ENCODE measurements around the gene FARP1.
"Not testable (repeated sequence)": the region's sequence is repeated elsewhere in the genome, so short reads cannot be mapped to it uniquely, and the experiment has no call there.

FARP1 gene

GRCh38 chr13:98220271-98220791 is 77.4 kb downstream of the FARP1 start:
- DNase-seq (ENCODE audit: low read depth), result no peak
- peaks cover 25% of the 10 kb centered on the region for H3K4me1 ChIP-seq (ENCODE audit: control insufficient read depth, insufficient read depth, low read length)

GRCh38 chr13:98221234-98221633 is 78.3 kb downstream of the FARP1 start:
- Histone ChIP-seq H3K9me3 (ENCODE audit: control insufficient read depth, low read length) (no peaks in the 10 kb centered on the region), H3K4me3 (ENCODE audit: low read length) (no peak overlapping the region), H3K27me3 (replicated peaks; ENCODE audit: control insufficient read depth, insufficient read depth, low read length) (no peaks in the 10 kb centered on the region), H3K4me1 (ENCODE audit: control insufficient read depth, insufficient read depth, low read length) (peaks cover 25% of the 10 kb centered on the region), H3K36me3 (ENCODE audit: control insufficient read depth, insufficient read depth, low read length, severe bottlenecking) (no peaks in the 10 kb centered on the region), H3K9ac (ENCODE audit: low read length) (no peak overlapping the region)
- no peak for DNase-seq (ENCODE audit: low read depth)

More at GRCh38 chr13:98220271-98220791, 77.4 kb downstream of the FARP1 start:
- Histone ChIP-seq H3K9me3 (ENCODE audit: control insufficient read depth, low read length) (no peaks in the 10 kb centered on the region), H3K36me3 (ENCODE audit: control insufficient read depth, insufficient read depth, low read length, severe bottlenecking) (no peaks in the 10 kb centered on the region), H3K4me3 (ENCODE audit: low read length) (no peak overlapping the region), H3K27me3 (replicated peaks; ENCODE audit: control insufficient read depth, insufficient read depth, low read length) (no peaks in the 10 kb centered on the region), H3K9ac (ENCODE audit: low read length) (no peak overlapping the region)

GRCh38 chr13:98222081-98222554 is 79.2 kb downstream of the FARP1 start:
- Histone ChIP-seq H3K4me3 (ENCODE audit: low read length) (no peak overlapping the region), H3K36me3 (ENCODE audit: control insufficient read depth, insufficient read depth, low read length, severe bottlenecking) (no peaks in the 10 kb centered on the region), H3K4me1 (ENCODE audit: control insufficient read depth, insufficient read depth, low read length) (peaks cover 25% of the 10 kb centered on the region), H3K27me3 (replicated peaks; ENCODE audit: control insufficient read depth, insufficient read depth, low read length) (no peaks in the 10 kb centered on the region), H3K9ac (ENCODE audit: low read length) (no peak overlapping the region), H3K9me3 (ENCODE audit: control insufficient read depth, low read length) (no peaks in the 10 kb centered on the region)
- DNase-seq (ENCODE audit: low read depth), result peak; percentile 52

GRCh38 chr13:98222816-98223215 is 79.9 kb downstream of the FARP1 start:
- Histone ChIP-seq H3K36me3 (ENCODE audit: control insufficient read depth, insufficient read depth, low read length, severe bottlenecking) (no peaks in the 10 kb centered on the region), H3K9me3 (ENCODE audit: control insufficient read depth, low read length) (no peaks in the 10 kb centered on the region)
- no peak for DNase-seq (ENCODE audit: low read depth)

GRCh38 chr13:98223741-98224140 is 80.8 kb downstream of the FARP1 start:
- Histone ChIP-seq H3K9ac (ENCODE audit: low read length) (no peak overlapping the region), H3K36me3 (ENCODE audit: control insufficient read depth, insufficient read depth, low read length, severe bottlenecking) (no peaks in the 10 kb centered on the region), H3K4me3 (ENCODE audit: low read length) (no peak overlapping the region), H3K4me1 (ENCODE audit: control insufficient read depth, insufficient read depth, low read length) (peaks cover 32% of the 10 kb centered on the region), H3K9me3 (ENCODE audit: control insufficient read depth, low read length) (no peaks in the 10 kb centered on the region), H3K27me3 (replicated peaks; ENCODE audit: control insufficient read depth, insufficient read depth, low read length) (no peaks in the 10 kb centered on the region)
- no peak for DNase-seq (ENCODE audit: low read depth)

More at GRCh38 chr13:98222816-98223215, 79.9 kb downstream of the FARP1 start:
- Histone ChIP-seq H3K9ac (ENCODE audit: low read length) (no peak overlapping the region), H3K4me1 (ENCODE audit: control insufficient read depth, insufficient read depth, low read length) (peaks cover 25% of the 10 kb centered on the region), H3K4me3 (ENCODE audit: low read length) (no peak overlapping the region), H3K27me3 (replicated peaks; ENCODE audit: control insufficient read depth, insufficient read depth, low read length) (no peaks in the 10 kb centered on the region)

GRCh38 chr13:98224557-98224956 is 81.7 kb downstream of the FARP1 start:
- Histone ChIP-seq H3K36me3 (ENCODE audit: control insufficient read depth, insufficient read depth, low read length, severe bottlenecking) (no peaks in the 10 kb centered on the region), H3K9ac (ENCODE audit: low read length) (no peak overlapping the region), H3K4me3 (ENCODE audit: low read length) (no peak overlapping the region), H3K27me3 (replicated peaks; ENCODE audit: control insufficient read depth, insufficient read depth, low read length) (no peaks in the 10 kb centered on the region), H3K4me1 (ENCODE audit: control insufficient read depth, insufficient read depth, low read length) (peaks cover 40% of the 10 kb centered on the region), H3K9me3 (ENCODE audit: control insufficient read depth, low read length) (no peaks in the 10 kb centered on the region)
- no peak for DNase-seq (ENCODE audit: low read depth)

GRCh38 chr13:98225036-98225940 is 82.4 kb downstream of the FARP1 start:
- Histone ChIP-seq H3K9me3 (ENCODE audit: control insufficient read depth, low read length) (no peaks in the 10 kb centered on the region), H3K4me3 (ENCODE audit: low read length) (no peak overlapping the region), H3K4me1 (ENCODE audit: control insufficient read depth, insufficient read depth, low read length) (peaks cover 43% of the 10 kb centered on the region), H3K9ac (ENCODE audit: low read length) (no peak overlapping the region), H3K27me3 (replicated peaks; ENCODE audit: control insufficient read depth, insufficient read depth, low read length) (no peaks in the 10 kb centered on the region), H3K36me3 (ENCODE audit: control insufficient read depth, insufficient read depth, low read length, severe bottlenecking) (no peaks in the 10 kb centered on the region)
- DNase-seq (ENCODE audit: low read depth), result no peak

GRCh38 chr13:98226496-98226895 is 83.6 kb downstream of the FARP1 start:
- no peaks in the 10 kb centered on the region for H3K36me3 ChIP-seq (ENCODE audit: control insufficient read depth, insufficient read depth, low read length, severe bottlenecking)
- H3K27me3 ChIP-seq (replicated peaks; ENCODE audit: control insufficient read depth, insufficient read depth, low read length), result no peaks in the 10 kb centered on the region
- H3K9ac ChIP-seq (ENCODE audit: low read length), result no peak overlapping the region
- peaks cover 32% of the 10 kb centered on the region for H3K4me1 ChIP-seq (ENCODE audit: control insufficient read depth, insufficient read depth, low read length)
- H3K9me3 ChIP-seq (ENCODE audit: control insufficient read depth, low read length), result no peaks in the 10 kb centered on the region
- DNase-seq (ENCODE audit: low read depth), result no peak
- H3K4me3 ChIP-seq (ENCODE audit: low read length), result no peak overlapping the region

- Histone ChIP-seq H3K4me3 (ENCODE audit: low read length) (peak overlapping the region; percentile 43), H3K9me3 (ENCODE audit: control insufficient read depth, low read length) (no peaks in the 10 kb centered on the region), H3K4me1 (ENCODE audit: control insufficient read depth, insufficient read depth, low read length) (peaks cover 26% of the 10 kb centered on the region), H3K27me3 (replicated peaks; ENCODE audit: control insufficient read depth, insufficient read depth, low read length) (no peaks in the 10 kb centered on the region), H3K9ac (ENCODE audit: low read length) (peak overlapping the region; percentile 47), H3K36me3 (ENCODE audit: control insufficient read depth, insufficient read depth, low read length, severe bottlenecking) (no peaks in the 10 kb centered on the region)
- DNase-seq (ENCODE audit: low read depth), result peak; percentile 79
Observed at GRCh38 chr13:98228661-98229341, 85.9 kb downstream of the FARP1 start.

- H3K4me3 ChIP-seq (ENCODE audit: low read length); DNase-seq (ENCODE audit: low read depth); H3K9ac ChIP-seq (ENCODE audit: low read length); H3K27me3 ChIP-seq (replicated peaks; ENCODE audit: control insufficient read depth, insufficient read depth, low read length); H3K9me3 ChIP-seq (ENCODE audit: control insufficient read depth, low read length); H3K36me3 ChIP-seq (ENCODE audit: control insufficient read depth, insufficient read depth, low read length, severe bottlenecking): not testable (repeated sequence)
- peaks cover 25% of the 10 kb centered on the region for H3K4me1 ChIP-seq (ENCODE audit: control insufficient read depth, insufficient read depth, low read length)
Observed at GRCh38 chr13:98230762-98231161, 87.9 kb downstream of the FARP1 start.

GRCh38 chr13:98232456-98232855 is 89.6 kb downstream of the FARP1 start:
- Histone ChIP-seq H3K27me3 (replicated peaks; ENCODE audit: control insufficient read depth, insufficient read depth, low read length) (no peaks in the 10 kb centered on the region), H3K4me3 (ENCODE audit: low read length) (no peak overlapping the region), H3K9me3 (ENCODE audit: control insufficient read depth, low read length) (no peaks in the 10 kb centered on the region), H3K9ac (ENCODE audit: low read length) (no peak overlapping the region), H3K4me1 (ENCODE audit: control insufficient read depth, insufficient read depth, low read length) (peaks cover 25% of the 10 kb centered on the region), H3K36me3 (ENCODE audit: control insufficient read depth, insufficient read depth, low read length, severe bottlenecking) (no peaks in the 10 kb centered on the region)
- no peak for DNase-seq (ENCODE audit: low read depth)

All from adipocyte (in vitro differentiated cells).